Nephron (organoid): ENCODE data around the gene ZNF134.

Source experiments
- H3K27ac Mint-ChIP-seq, 3 experiments: 2 replicates each; pipeline ENCODE4 v1.8.0; 2020; ENCODE audit warnings: mixed read lengths in 3 of 3, mild to moderate bottlenecking in 2 of 3, moderate library complexity in 1 of 3
- H3K27me3 Mint-ChIP-seq: 2 replicates; pipeline ENCODE4 v1.8.0; 2021; ENCODE audit warnings: low read depth, mild to moderate bottlenecking, moderate library complexity, mixed read lengths
- H3K36me3 Mint-ChIP-seq: 2 replicates; pipeline ENCODE4 v1.8.0; 2020; ENCODE audit warnings: low read depth, mixed read lengths
- H3K4me1 Mint-ChIP-seq: 2 replicates; pipeline ENCODE4 v1.8.0; 2020; ENCODE audit warnings: mixed read lengths
- H3K4me3 Mint-ChIP-seq, 3 experiments: 2 replicates each; pipeline ENCODE4 v1.8.0; 2020; ENCODE audit warnings: mild to moderate bottlenecking in 3 of 3, mixed read lengths in 3 of 3, moderate library complexity in 2 of 3
- H3K9me3 Mint-ChIP-seq: 2 replicates; pipeline ENCODE4 v1.8.0; 2020; ENCODE audit warnings: mixed read lengths
- TF ChIP-seq, protein P1 (sequence below), 3 experiments: fragments of 200-600 bp; sonication (generic); IDR thresholded peaks; one replicate each; pipeline ENCODE4 v1.5.0; 2021; ENCODE audit warnings: antibody characterized with exemption in 3 of 3; ENCODE audit not compliant: unreplicated experiment in 3 of 3

The ZNF134 gene

DNA sequence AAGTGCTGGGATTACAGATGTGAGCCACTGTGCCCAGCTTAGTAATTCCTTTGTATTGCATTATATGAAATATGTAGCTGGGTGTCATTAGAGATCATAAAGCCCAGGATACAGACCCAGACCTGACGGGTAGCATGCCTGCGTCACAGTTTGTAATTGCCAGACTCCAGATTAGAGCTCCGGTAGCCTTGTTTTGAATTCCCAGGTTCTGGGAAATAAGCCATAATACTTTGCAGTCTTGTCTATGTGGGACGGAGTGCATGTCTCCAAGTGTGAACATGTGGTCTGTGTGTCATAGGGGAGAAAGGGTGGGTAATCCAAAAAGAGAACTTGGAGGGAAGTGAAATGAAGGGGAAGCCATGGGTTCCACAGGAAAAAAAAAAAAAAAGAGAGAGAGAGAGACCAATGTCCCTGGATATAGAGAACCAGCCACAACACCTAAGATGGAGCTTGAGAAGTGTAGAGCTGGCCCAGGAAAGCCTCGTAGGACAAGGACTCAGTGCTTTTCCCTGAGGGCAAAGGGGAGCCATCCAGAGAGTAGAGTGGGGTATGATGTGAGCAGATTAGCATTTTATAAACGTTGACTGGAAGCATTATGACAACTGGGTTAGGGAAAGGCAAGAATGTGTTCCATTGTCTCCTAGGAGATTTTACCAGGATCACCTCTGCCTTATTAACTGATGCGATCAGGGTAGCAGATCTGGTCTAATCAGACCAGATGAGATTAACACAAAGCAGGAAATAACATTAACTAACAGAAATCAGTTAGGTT lies 57.3 kb downstream of the ZNF134 start:
- H3K36me3 Mint-ChIP-seq: no peaks in the 10 kb centered on the region
- H3K4me3 Mint-ChIP-seq: no peak overlapping the region
- no peaks in the 10 kb centered on the region for H3K4me1 Mint-ChIP-seq
- no peak overlapping the region for H3K27ac Mint-ChIP-seq
- no peaks in the 10 kb centered on the region for H3K9me3 Mint-ChIP-seq
- TF ChIP-seq, protein P1, sequence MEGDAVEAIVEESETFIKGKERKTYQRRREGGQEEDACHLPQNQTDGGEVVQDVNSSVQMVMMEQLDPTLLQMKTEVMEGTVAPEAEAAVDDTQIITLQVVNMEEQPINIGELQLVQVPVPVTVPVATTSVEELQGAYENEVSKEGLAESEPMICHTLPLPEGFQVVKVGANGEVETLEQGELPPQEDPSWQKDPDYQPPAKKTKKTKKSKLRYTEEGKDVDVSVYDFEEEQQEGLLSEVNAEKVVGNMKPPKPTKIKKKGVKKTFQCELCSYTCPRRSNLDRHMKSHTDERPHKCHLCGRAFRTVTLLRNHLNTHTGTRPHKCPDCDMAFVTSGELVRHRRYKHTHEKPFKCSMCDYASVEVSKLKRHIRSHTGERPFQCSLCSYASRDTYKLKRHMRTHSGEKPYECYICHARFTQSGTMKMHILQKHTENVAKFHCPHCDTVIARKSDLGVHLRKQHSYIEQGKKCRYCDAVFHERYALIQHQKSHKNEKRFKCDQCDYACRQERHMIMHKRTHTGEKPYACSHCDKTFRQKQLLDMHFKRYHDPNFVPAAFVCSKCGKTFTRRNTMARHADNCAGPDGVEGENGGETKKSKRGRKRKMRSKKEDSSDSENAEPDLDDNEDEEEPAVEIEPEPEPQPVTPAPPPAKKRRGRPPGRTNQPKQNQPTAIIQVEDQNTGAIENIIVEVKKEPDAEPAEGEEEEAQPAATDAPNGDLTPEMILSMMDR (IDR thresholded peaks at IDR 0.05; ENCODE audit: unreplicated experiment in 3 of 3): no peak
- peaks cover 22% of the 10 kb centered on the region for H3K27me3 Mint-ChIP-seq

DNA sequence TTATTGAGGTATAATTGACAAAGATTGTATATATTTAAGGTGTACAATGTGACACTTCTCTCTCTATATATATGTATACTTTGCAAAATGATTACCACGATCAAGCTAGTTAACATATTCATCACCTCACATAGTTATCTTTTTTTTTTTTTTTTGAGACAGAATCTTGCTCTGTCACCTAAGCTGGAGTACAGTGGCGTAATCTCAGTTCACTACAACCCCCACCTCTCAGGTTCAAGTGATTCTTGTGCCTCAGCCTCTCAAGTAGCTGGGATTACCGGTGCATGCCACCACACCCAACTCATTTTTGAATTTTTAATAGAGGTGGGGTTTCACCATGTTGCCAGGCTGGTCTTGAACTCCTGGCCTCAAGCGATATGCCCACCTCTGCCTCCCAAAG lies 58.4 kb downstream of the ZNF134 start:
- Mint-ChIP-seq H3K27me3 (peaks cover 16% of the 10 kb centered on the region), H3K27ac (no peak overlapping the region), H3K4me1 (no peaks in the 10 kb centered on the region), H3K9me3 (no peaks in the 10 kb centered on the region), H3K4me3 (no peak overlapping the region), H3K36me3 (no peaks in the 10 kb centered on the region)
- TF ChIP-seq, protein P1 (IDR thresholded peaks at IDR 0.05; ENCODE audit: unreplicated experiment in 3 of 3): no peak
